ENCODE results near the gene EMILIN2. TPM values are rescaled to one million over a fixed set of nuclear protein-coding genes. Genes with fewer than 3 reads are reported as not detected.

Gene EMILIN2
- total and polyA plus RNA-seq, 9 of the 15 experiments (the other 6 are each of a cell fraction or from before 2014, with no cell fraction given): 0.01 to 0.40 (median 0.19) TPM

DNA sequence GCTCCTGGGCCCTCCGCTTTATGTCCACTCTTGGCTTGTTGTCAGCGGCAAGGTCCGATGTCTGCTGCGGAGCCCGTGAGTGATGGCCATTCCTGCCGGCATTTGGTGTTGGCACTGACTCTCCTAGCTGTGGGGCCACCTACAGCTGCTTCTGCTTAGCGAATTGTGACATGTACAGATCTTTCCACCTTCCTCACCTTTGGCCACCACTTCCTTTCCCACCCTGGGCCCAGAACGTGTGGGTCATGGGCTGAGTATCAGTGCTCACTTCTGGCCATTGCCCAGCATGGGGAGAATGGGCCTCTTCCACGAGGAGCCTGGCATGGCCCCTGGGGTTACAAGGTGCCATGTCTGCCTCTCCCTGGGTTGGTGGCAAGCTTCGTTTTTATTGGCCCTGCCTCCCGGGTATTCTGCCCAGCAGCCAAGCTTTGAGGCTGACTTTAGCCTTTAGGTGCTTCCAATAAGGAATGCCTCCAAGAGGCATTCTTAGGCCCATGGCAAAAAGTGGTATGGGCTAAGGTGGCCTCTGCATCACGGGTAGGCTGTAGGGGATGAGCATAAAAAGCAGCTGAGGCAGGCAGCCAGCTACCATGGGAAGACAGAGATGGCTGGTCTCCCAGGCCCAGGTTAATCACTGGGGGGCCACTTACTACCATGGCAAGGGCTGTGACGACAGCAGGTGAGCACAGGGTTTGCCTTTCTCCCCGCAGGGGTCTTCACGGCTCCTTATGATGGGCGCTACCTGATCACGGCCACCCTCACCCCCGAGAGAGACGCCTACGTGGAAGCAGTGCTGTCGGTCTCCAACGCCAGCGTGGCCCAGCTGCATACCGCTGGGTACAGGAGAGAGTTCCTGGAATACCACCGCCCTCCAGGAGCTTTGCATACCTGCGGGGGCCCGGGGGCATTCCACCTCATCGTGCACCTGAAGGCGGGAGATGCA lies 65.8 kb downstream of the EMILIN2 start:
- H3K9me1 ChIP-seq (ENCODE audit: control insufficient read depth, insufficient read depth, low read length): no peaks in the 10 kb centered on the region
- BruUV-seq (replicated peaks): no TSS peak
- no peak overlapping the region for H3K27ac ChIP-seq (ENCODE audit: extremely low read depth, low read depth, low read length)
- TF ChIP-seq BDP1 (IDR thresholded peaks at IDR 0.05; ENCODE audit: insufficient read depth, insufficient read length) (no peak), USF1 (CRISPR knock-in tag; IDR thresholded peaks at IDR 0.05) (0 out of 2 replicates have a peak, but pooled peaks have one; percentile 8), TCFL5 (CRISPR knock-in tag; conservative IDR thresholded peaks at IDR 0.05) (no peak), TAF7 (tag; IDR thresholded peaks at IDR 0.05) (no peak), GABPB2 (CRISPR knock-in tag; conservative IDR thresholded peaks at IDR 0.05) (no peak), POLR2G (IDR thresholded peaks at IDR 0.05; ENCODE audit: low read depth, low read length) (peak; percentile 31; the same call in 1 of the 2 replicates), SFPQ (IDR thresholded peaks at IDR 0.05; ENCODE audit: low read depth, low read length) (no peak), RHOXF2B (CRISPR knock-in tag; conservative IDR thresholded peaks at IDR 0.05) (no peak), POLR3G (IDR thresholded peaks at IDR 0.05; ENCODE audit: extremely low read depth, insufficient read length, insufficient replicate concordance) (no peak), CREB5 (CRISPR knock-in tag; IDR thresholded peaks at IDR 0.05) (no peak)
- TF ChIP-seq, protein P1, sequence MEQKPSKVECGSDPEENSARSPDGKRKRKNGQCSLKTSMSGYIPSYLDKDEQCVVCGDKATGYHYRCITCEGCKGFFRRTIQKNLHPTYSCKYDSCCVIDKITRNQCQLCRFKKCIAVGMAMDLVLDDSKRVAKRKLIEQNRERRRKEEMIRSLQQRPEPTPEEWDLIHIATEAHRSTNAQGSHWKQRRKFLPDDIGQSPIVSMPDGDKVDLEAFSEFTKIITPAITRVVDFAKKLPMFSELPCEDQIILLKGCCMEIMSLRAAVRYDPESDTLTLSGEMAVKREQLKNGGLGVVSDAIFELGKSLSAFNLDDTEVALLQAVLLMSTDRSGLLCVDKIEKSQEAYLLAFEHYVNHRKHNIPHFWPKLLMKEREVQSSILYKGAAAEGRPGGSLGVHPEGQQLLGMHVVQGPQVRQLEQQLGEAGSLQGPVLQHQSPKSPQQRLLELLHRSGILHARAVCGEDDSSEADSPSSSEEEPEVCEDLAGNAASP (IDR thresholded peaks at IDR 0.05): no peak
- no peak overlapping the region; a peak in 1 of 4 replicates for H3K9ac ChIP-seq (ENCODE audit: insufficient read depth in 1 of 2, low read depth in 2 of 2, low read length in 2 of 2)
- H3K4me3 ChIP-seq: no peak overlapping the region
- H3K9me3 ChIP-seq (replicated peaks; ENCODE audit: control insufficient read depth, insufficient read depth, low read depth, low read length): no peaks in the 10 kb centered on the region
- peaks cover 0 to 11% of the 10 kb centered on the region in 2 experiments; a peak in 2 of 5 replicates for H3K4me1 ChIP-seq (replicated peaks in 1 of 2; ENCODE audit: control insufficient read depth in 2 of 2, insufficient read depth in 2 of 2, low read length in 2 of 2)
- intact Hi-C loops (cut with micrococcal nuclease): no loop called here
- no peaks in the 10 kb centered on the region for H4K20me1 ChIP-seq (replicated peaks; ENCODE audit: control insufficient read depth, insufficient read depth, low read length)
- CTCF ChIA-PET (ENCODE audit: low intra/inter-chr PET ratio): no interaction called here
- peaks cover 0 to 10% of the 10 kb centered on the region in 2 experiments; a peak in 1 of 5 replicates for H3K27me3 ChIP-seq (ENCODE audit: control insufficient read depth in 2 of 2, insufficient read depth in 2 of 2, low read length in 2 of 2)
- WGBS (ENCODE audit: insufficient coverage, low coverage, missing lambda C conversion rate): 84% methylated on average over 28 of the region's 29 CpGs
- no peak overlapping the region for H3K4me2 ChIP-seq (ENCODE audit: insufficient read depth, low read length)
- DNase-seq (ENCODE audit: extremely low read depth in 1 of 4, low spot score in 3 of 4) (no peak), FAIRE-seq (no peak), ATAC-seq (no peak)
- H3K79me2 ChIP-seq (ENCODE audit: control insufficient read depth, insufficient read depth, low read length): no peaks in the 10 kb centered on the region
- H3K36me3 ChIP-seq (ENCODE audit: control insufficient read depth, insufficient read depth, low read length): peaks cover 15% of the 10 kb centered on the region; the same call in 2 of the 3 replicates
- no peak overlapping the region for H2AFZ ChIP-seq (ENCODE audit: low read depth, low read length)
- POLR2A ChIA-PET: interaction anchor here (0.5 to 3.4 kb wide), 8 partner anchors 11 to 360 kb away, joined by 3 to 13 read pairs (median 3); no protein-coding TSS in a partner anchor
- in situ Hi-C loops (cut with MboI): no loop called here
